HepG2 (cell line): Measurements from ENCODE around the gene PLEKHG4. TPM values are rescaled to one million over a fixed set of nuclear protein-coding genes. Genes with fewer than 3 reads are reported as not detected.

Source experiments
- DDIT3 ChIP-seq: sonication (generic); formaldehyde crosslinking; IDR thresholded peaks from 2 replicates; pipeline ENCODE4 v1.4.0; 2020; ENCODE audit warnings: mild to moderate bottlenecking, missing genetic modification reagents
- DNMT3B ChIP-seq: conservative IDR thresholded peaks from 2 replicates; pipeline ENCODE4 v1.6.1; 2016; ENCODE audit warnings: missing biosample characterization, control low read depth
- GATA4 ChIP-seq: sonication (generic); IDR thresholded peaks from 2 replicates; pipeline ENCODE4 v1.6.1; 2016; ENCODE audit warnings: antibody characterized with exemption, low read depth, borderline replicate concordance
- GMEB1 ChIP-seq: sonication (generic); formaldehyde crosslinking; IDR thresholded peaks from 2 replicates; pipeline ENCODE4 v1.5.1; 2020; ENCODE audit warnings: missing genetic modification reagents, mild to moderate bottlenecking, borderline replicate concordance
- HNRNPH1 ChIP-seq: fragments of 200-400 bp; formaldehyde crosslinking; optimal IDR thresholded peaks from 2 replicates; pipeline ENCODE3; 2017; ENCODE audit warnings: mild to moderate bottlenecking, low read depth, low read length
- HNRNPLL ChIP-seq: fragments of 200-400 bp; formaldehyde crosslinking; IDR thresholded peaks from 2 replicates; pipeline ENCODE4 v1.6.1; 2017; ENCODE audit warnings: mild to moderate bottlenecking, low read depth, low read length; ENCODE audit not compliant: poor library complexity, severe bottlenecking
- NBN ChIP-seq: fragments of 450-650 bp; conservative IDR thresholded peaks from 2 replicates; pipeline ENCODE4 v1.6.1; 2017
- RARA ChIP-seq: IDR thresholded peaks from 2 replicates; pipeline ENCODE4 v1.6.1; 2016; ENCODE audit warnings: missing genetic modification reagents, missing compliant biosample characterization
- RFXANK ChIP-seq: IDR thresholded peaks from 2 replicates; pipeline ENCODE4 v1.6.1; 2016
- SALL1 ChIP-seq: sonication (generic); formaldehyde crosslinking; IDR thresholded peaks from 2 replicates; pipeline ENCODE4 v1.8.0; 2022; ENCODE audit warnings: mild to moderate bottlenecking, missing genetic modification reagents
- SKIL ChIP-seq: sonication (generic); formaldehyde crosslinking; IDR thresholded peaks from 2 replicates; pipeline ENCODE4 v1.8.0; 2022; ENCODE audit warnings: missing genetic modification reagents, mild to moderate bottlenecking, moderate library complexity, borderline replicate concordance
- STAT5B ChIP-seq: sonication (generic); formaldehyde crosslinking; IDR thresholded peaks from 2 replicates; pipeline ENCODE4 v1.4.0; 2020; ENCODE audit warnings: missing genetic modification reagents
- TEAD3 ChIP-seq: optimal IDR thresholded peaks from 2 replicates; pipeline ENCODE3; 2016; ENCODE audit warnings: borderline replicate concordance
- ZFP1 ChIP-seq: IDR thresholded peaks from 2 replicates; pipeline ENCODE4 v1.6.1; 2016
- ZNF143 ChIP-seq: sonication (generic); formaldehyde crosslinking; IDR thresholded peaks from 2 replicates; pipeline ENCODE4 v1.4.0; 2020; ENCODE audit warnings: missing genetic modification reagents
- ZNF280D ChIP-seq: sonication (generic); formaldehyde crosslinking; IDR thresholded peaks from 2 replicates; pipeline ENCODE4 v1.5.1; 2020; ENCODE audit warnings: mild to moderate bottlenecking, missing genetic modification reagents
- ZNF282 ChIP-seq: fragments of 450-650 bp; IDR thresholded peaks from 2 replicates; pipeline ENCODE4 v1.6.1; 2018; ENCODE audit not compliant: partially characterized antibody
- ZNF296 ChIP-seq: sonication (generic); formaldehyde crosslinking; conservative IDR thresholded peaks from 2 replicates; pipeline ENCODE4 v1.5.0; 2020; ENCODE audit warnings: mild to moderate bottlenecking, missing genetic modification reagents
- ZNF597 ChIP-seq: sonication (generic); formaldehyde crosslinking; IDR thresholded peaks from 2 replicates; pipeline ENCODE4 v1.5.0; 2020; ENCODE audit warnings: missing genetic modification reagents
- ZNF614 ChIP-seq: IDR thresholded peaks from 2 replicates; pipeline ENCODE4 v1.6.1; 2018; ENCODE audit warnings: missing biosample characterization, missing genetic modification reagents, inconsistent platforms, borderline replicate concordance
- ZNF678 ChIP-seq: sonication (generic); formaldehyde crosslinking; IDR thresholded peaks from 2 replicates; pipeline ENCODE4 v1.4.0; 2020; ENCODE audit warnings: mild to moderate bottlenecking, missing genetic modification reagents
- polyA plus RNA-seq, 8 experiments: library from polyadenylated mRNA; depleted of rRNA in 3 of 8; stranded (reverse) in 7 of 8; unstranded in 1 of 8; fragments of >200 nt; fragmentation: Illumina TruSeq in 4 of 8; extraction: Trizol in 4 of 8; gene quantifications; 2 replicates each; pipeline versions ENCODE4 v1.2.1 to v1.2.3, GENCODE V29; 2011 to 2016; ENCODE audit warnings: low read depth in 4 of 8, missing spikeins in 1 of 8, mixed read lengths in 1 of 8; ENCODE audit not compliant: insufficient read depth in 1 of 8
- total RNA-seq, 5 experiments: library from RNA; depleted of rRNA; stranded (reverse); fragments of >200 nt; fragmentation: Illumina TruSeq; extraction: Trizol; gene quantifications; 2 replicates each; pipeline ENCODE4 v1.2.3, GENCODE V29; 2016; ENCODE audit warnings: low read depth in 1 of 5

Gene PLEKHG4
- total and polyA plus RNA-seq, 2 of the 13 experiments (the other 11 are each of a cell fraction or from before 2014, with no cell fraction given): 7.1 to 13.6 TPM

GRCh38 chr16:67279296-67280089 lies at the start of gene PLEKHG4 (continued):
- TF ChIP-seq SKIL (CRISPR knock-in tag): 0 out of 2 replicates have a peak, but pooled peaks have one; percentile 42
- TF ChIP-seq ZFP1 (CRISPR knock-in tag): no peak
- peak; percentile 88 for TF ChIP-seq SALL1 (CRISPR knock-in tag)
- TF ChIP-seq ZNF280D (CRISPR knock-in tag): no peak
- peak; percentile 94; the same call in 1 of the 2 replicates for TF ChIP-seq ZNF678 (CRISPR knock-in tag)
- no peak for TF ChIP-seq RFXANK (CRISPR knock-in tag)
- TF ChIP-seq STAT5B (CRISPR knock-in tag): 0 out of 2 replicates have a peak, but pooled peaks have one; percentile 19
- no peak for TF ChIP-seq GATA4
- TF ChIP-seq RARA (CRISPR knock-in tag): no peak; the same call in 1 of the 2 replicates
- TF ChIP-seq ZNF143 (CRISPR knock-in tag): peak; percentile 72; the same call in 1 of the 2 replicates
- no peak for TF ChIP-seq HNRNPH1
- TF ChIP-seq ZNF614 (CRISPR knock-in tag): no peak; the same call in 1 of the 2 replicates
- TF ChIP-seq ZNF296: peak; percentile 74; the same call in 1 of the 2 replicates
- TF ChIP-seq ZNF597 (CRISPR knock-in tag): no peak
- TF ChIP-seq ZNF282: no peak
- TF ChIP-seq DNMT3B (CRISPR knock-in tag): no peak
- no peak for TF ChIP-seq NBN
- peak; percentile 21 for TF ChIP-seq TEAD3 (CRISPR knock-in tag)
- TF ChIP-seq DDIT3 (CRISPR knock-in tag): no peak
- peak; percentile 39; the same call in 1 of the 2 replicates for TF ChIP-seq GMEB1
- peak; percentile 59 for TF ChIP-seq HNRNPLL
